KBM-7 (cell line): ENCODE measurements around the gene TRIO.

Experiments
- DNase-seq: peaks from one replicate; pipeline ENCODE4 v3.0.0-alpha.2; 2015
- in situ Hi-C: fragments of 300-500 bp; cut with MboI; formaldehyde crosslinking; loops from 2 replicates; pipeline ENCODE4 v1.14.3; 2020; ENCODE audit warnings: low sequenced_read_pairs, low pct_unique_long_range_greater_than_20kb, mixed read lengths

The TRIO gene

GRCh38 chr5:14120176-14120575, 23.0 kb upstream of the TRIO start:
- in situ Hi-C loops: no loop called here
- no peak for DNase-seq

DNA sequence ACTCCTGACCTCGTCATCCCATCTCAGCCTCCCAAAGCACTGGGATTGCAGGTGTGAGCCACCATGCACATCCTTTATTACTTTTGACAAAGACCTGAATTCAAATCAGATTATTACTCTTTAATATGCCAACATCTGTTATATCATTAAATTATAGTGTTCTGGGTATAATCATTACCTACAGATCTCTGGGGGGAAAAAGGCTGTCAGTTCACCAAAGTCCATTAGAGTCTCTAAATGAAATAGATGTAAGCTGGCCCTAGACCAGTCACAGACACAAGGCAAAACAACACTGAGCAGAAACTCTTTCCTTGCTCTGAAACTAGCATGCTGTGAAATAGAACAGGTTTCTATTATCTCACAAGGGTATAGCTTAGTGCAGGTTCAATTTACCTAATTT, 21.6 kb upstream of the TRIO start:
- no peak for DNase-seq
- in situ Hi-C loops: no loop called here

GRCh38 chr5:14122089-14122488, 21.1 kb upstream of the TRIO start:
- in situ Hi-C loops: no loop called here
- DNase-seq: no peak

DNA sequence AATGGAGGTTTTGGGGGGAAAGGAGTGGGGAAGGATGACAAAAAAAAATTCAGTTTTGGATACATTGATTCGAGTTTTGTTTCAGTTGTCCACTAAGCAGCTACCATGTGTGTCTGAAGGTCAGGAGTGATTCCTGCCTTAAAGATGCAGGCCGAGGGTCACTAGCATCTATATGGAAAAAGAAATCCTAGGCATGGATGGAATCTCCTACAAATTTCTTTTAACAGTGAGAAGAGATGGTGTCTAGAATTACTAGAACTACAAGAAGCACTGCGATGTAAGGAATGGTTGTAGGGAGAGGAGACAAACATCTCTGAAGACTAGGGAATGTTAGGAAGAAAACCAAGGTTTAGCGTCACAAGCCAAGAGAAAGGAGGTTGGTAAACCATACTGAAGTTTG, 19.6 kb upstream of the TRIO start:
- no peak for DNase-seq
- in situ Hi-C loops: no loop called here

- in situ Hi-C loops: no loop called here
Measured at GRCh38 chr5:14123974-14124482, 19.1 kb upstream of the TRIO start.

DNA sequence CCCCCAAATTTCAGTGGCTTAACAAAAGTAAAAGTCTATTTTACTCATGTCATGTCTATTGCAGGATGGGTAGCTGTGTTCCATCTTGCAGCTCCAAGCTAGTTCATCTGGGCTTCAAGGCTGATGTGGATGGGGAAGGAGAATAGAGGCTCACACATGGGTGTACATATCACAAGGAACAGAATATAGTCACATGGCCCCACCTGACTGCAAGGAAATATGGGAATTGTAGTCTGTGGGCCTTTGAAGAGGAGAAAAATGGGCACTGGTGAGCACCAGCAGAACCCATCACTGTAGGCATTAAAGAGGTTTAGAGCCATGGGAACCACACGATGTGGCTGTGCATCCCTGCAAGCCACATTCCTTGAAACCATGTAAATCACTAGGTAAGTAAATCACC, 17.9 kb upstream of the TRIO start:
- in situ Hi-C loops: no loop called here
- DNase-seq: no peak

More at GRCh38 chr5:14123974-14124482, 19.1 kb upstream of the TRIO start:
- no peak for DNase-seq

DNA sequence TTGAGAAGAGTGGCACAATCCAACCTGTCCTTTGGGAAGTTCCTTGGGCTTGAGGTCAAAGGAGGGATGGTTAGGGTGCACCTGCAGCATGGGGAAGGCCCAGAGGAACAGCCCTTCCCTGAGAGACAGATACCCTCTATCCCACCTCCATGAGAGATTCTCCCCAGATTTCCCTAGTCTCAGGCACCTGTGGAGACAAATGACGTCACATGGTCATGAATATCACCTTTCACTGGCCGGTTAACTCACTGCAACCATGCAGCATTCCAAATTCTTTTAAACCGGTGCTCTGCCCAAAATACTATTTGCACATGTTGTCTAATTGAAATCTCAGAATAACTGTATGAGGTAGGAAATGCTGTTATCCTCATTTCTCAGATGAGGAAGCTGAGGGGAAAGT, 15.6 kb upstream of the TRIO start:
- in situ Hi-C loops: no loop called here
- DNase-seq: no peak

DNA sequence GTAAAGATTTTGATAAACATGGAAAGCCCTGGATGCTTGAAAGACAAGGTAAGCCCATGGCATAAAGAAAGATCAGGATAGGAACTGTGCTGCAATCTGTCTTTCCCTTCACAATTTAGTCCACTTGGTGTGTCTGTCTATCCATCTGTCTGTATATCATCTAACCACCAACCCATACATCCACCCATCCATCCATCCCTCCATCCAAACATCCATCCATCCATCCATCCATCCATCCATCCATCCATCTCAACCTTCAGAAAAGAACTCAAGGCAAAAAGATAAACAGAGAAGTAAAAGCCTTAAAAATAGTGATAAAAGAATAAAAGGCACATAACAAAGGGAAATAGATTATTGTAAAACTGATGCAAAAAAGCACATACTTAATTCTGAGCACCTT, 15.1 kb upstream of the TRIO start:
- DNase-seq: no peak
- in situ Hi-C loops: no loop called here

DNA sequence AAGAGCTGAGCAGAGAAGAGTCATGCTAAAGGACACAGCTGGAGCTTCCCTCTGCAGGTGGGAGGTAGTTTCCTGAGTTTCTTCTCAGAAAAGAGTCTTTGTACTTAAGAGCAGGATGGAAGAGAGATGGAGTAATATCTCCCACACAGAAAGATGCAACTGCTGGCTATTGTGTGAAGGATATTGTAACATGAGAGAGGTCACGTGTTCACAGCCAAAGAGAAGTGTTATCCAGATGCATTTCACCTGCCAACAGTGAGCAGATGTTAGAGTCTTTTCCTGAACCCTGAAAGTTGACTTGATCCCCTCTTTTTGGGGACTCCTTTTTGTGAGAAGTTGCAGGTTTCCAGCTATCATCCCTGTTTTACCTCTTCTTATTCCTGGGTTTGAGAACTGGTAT, 14.0 kb upstream of the TRIO start:
- in situ Hi-C loops: no loop called here
- no peak for DNase-seq

- no peak for DNase-seq
- in situ Hi-C loops: no loop called here
Measured at GRCh38 chr5:14131855-14132503, 11.2 kb upstream of the TRIO start.

- in situ Hi-C loops: no loop called here
Measured at GRCh38 chr5:14133394-14133793, 9.7 kb upstream of the TRIO start.

GRCh38 chr5:14134083-14134482, 9.1 kb upstream of the TRIO start:
- in situ Hi-C loops: no loop called here
- no peak for DNase-seq

More at GRCh38 chr5:14133394-14133793, 9.7 kb upstream of the TRIO start:
- DNase-seq: no peak

DNA sequence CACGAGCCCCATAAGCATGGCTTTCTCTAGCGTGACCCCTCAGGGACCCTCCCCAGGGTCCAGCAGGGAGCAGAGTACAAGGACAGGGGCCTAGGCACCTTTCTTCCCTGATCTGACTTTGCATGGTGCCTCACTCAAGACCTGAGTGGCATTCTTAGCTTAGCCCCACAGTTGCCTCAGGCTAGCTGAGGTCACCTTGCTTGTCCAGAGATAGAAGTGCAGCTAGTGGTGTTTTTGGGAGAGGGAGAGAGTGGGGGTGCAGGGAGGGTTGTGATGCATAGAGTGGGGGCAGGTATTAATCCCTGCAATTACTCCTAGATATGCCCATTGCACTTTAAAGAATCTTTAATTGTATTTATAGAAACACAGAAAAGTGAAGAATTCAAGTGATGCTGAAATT, 8.4 kb upstream of the TRIO start:
- DNase-seq: no peak
- in situ Hi-C loops: no loop called here

- DNase-seq: no peak
- in situ Hi-C loops: no loop called here
Measured at GRCh38 chr5:14135621-14136020, 7.5 kb upstream of the TRIO start.

DNA sequence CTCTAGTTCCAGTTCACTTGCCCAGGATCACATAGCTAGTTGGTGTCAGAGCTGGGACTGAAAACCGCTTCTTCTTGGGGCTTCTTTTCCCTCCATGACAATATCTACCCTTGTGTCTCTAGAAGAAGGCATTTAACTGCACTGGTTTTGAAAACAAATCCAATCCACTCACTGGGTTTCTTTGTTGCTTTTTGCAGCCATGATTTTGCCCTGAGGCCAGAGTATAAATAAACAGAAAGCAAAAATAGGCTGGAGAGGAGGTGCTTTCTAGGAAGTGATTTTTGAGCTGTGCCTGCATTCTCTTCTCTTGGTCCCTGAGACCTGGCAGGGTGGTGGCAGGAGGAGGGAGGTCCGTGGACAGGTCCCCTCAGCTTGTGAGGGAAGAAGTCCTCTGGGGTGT, 6.9 kb upstream of the TRIO start:
- DNase-seq: no peak
- in situ Hi-C loops: no loop called here

DNA sequence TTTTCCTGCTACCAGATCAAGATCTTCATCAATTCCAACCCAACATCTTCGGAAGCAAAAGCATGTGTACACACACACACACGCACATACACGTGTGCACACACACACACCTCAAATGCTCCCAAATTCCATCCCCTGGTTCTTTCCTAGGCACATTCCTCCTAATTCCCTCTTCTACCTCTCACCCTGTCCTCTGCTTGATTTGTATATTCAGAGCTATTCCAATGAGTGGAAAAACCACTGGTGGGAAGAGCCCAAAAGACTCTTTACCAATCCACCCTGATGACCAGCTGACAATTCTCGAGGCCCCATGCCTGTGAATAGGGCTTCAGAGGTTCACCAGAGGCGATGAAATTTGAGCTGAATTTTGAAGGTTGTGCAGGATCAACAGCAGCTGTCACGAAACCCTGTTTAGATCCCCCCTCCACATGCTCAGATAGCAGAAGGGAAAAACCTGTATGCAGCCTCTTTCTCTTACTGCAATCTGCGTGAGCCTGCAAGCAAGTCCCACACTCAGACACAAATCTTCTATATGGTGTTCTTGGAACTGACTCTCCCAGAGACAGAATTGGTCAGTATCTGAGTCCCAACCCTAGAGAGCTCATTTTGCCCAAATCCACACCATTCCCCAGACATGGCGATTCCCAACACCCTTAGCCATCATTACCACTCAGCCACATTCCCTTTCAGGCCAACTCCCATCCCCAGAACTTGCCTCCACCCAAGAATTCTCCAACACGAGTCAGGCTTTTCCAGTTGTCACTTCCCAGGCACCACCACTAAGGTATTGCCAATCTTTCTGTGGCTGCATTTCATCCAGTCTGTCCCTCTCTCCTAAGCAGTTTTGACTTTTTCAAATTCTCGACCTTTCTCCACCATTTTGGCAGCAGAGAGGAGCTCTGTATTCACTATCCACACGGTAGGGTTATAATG, 4.3 kb upstream of the TRIO start:
- DNase-seq: no peak
- in situ Hi-C loops: no loop called here

DNA sequence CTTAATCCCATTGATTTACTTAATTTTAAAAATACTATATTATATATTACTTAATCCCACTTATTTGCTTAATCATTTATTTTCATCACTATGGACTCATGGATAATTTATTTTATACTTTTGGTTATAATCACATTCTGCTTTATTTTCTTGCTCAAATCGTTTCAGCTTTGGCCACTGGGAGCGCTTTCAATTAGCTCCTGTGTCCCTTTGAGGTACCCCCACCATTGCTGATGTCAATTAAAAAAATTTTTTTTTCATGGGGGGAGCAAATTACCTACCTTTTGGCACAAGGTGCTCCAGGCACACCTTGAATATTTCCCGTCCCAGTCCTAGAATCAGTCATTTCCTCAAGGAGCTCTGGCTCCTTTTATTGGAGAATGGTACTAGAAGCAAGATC, 1.4 kb upstream of the TRIO start:
- in situ Hi-C loops: no loop called here

DNA sequence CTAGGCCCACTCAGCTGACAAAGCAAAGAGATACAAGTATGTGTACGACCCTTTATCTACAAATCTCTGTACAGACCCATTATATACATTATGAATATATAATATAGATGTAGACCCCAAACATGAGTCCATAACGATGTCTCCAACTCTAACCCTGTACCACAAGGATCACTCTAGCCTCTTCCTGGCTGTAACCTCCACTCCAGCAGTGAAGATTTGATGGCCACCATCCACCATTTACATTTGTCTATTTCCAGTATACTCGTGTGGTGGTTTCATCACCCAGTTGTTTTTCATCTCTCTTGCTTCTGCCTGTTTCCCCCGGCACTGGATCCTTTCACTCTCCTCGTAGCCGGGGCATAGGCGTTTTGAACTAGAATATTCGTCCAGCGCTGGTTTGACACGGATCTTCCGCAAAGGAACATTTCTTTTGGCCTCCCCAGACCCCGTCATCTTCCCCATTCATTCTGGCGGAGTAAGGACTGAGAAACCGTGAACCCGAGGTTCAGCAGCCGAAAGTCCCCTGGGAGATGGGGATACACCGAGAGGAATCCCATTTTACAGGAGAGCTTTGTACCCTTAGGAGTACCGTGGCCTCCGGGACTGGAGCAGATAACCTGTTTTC, 828 bp upstream of the TRIO start:
- in situ Hi-C loops: no loop called here
- no peak for DNase-seq

More for the DNA sequence above, 1.4 kb upstream of the TRIO start:
- no peak for DNase-seq

DNA sequence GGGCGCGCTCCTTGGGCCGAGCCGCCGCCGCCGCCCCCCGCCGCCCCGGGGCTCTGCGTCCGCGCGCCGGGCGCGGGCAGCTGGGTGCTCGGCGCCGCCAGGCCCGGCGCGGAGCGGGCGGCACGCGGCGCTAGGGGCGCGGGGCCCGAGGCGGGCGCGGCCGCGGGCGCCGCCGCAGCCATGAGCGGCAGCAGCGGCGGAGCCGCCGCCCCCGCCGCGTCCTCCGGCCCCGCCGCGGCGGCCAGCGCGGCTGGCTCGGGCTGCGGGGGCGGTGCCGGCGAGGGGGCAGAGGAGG, 351 bp downstream of the TRIO start:
- DNase-seq: no peak
- in situ Hi-C loops: no loop called here
